GDM1 (cell line): ENCODE measurements around the gene STK35.

Experiments used
- DNase-seq: peaks from one replicate; lab custom pipeline; 2025; lab: John Stamatoyannopoulos, UW

Gene STK35

DNA sequence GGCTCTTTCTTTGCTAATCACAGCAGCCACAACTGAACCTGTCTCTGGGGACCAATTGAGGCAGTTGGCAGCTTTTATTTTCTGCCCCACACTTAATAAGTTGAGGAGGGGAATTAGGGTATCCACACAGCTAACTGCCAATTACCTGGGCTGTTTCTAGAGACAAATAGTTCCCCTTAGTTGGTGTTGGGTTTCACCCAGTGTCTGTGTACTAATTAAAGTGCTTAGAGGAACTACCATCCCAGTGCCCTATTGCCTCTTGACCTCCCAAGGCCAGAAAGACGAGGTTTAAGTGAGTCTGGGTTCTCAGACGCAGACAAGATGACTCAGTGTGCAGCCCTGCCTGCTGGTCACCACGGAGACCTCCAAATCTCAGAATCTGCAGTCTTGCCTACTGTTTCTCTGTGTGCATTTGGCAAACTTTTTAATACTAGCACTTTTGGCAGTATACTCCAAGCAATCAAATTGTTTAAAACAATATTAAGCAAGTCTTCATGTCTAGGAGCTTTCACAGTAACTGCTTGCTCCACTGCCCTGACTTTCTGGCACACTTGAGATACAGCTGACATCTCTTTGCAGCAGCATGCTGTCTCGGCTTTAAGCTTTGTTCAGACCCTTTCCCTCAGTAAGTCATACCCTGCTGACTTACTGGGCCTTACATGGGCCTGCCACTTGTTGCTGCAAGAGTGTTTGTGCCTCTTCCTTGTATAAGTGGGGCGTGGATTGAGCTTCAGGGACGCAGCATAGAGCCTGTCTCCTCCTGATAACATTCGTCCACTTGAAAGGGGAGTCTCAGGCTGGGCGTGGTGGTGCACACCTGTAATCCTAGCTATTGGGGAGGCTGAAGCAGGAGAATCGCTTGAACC, 31.9 kb downstream of the STK35 start:
- no peak for DNase-seq

DNA sequence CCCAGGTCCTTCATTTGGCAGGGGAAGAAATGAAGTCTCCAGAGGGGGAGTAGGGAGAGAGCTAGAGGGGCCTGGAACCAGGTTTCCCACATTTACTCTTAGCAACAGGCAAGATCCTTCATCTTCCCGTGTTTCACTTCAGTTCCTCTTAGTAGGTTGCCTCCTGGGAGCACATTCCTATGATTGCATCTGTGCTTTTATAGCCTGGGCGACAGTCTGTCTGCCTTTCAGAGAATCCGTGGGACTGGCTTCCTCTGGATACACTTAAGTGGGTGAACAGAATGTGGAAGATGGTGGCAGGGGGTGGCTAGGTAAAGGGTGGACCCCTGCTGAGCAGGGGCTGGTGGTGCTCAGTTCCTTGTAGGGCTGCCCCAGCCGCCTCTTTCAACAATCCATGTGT, 33.4 kb downstream of the STK35 start:
- DNase-seq: no peak

DNA sequence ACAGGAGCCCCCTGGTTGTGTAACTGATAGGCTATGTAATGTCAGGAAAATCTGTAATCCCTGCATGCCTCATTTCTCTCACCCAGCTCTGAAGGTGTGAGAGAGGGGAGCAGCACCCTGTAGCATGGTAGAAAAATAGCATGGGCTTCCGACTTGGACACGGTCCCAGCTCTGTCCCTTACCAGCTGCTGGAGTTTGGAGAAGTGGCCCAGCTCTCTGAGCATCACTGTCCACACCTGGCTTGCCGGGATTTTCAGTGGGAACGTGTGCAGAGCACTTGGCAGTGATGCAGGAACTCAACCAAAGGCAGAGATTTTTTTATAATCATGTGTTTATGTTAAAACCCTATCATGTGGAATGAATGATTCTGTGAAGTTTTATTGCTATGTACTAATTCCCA, 34.6 kb downstream of the STK35 start:
- no peak for DNase-seq

DNA sequence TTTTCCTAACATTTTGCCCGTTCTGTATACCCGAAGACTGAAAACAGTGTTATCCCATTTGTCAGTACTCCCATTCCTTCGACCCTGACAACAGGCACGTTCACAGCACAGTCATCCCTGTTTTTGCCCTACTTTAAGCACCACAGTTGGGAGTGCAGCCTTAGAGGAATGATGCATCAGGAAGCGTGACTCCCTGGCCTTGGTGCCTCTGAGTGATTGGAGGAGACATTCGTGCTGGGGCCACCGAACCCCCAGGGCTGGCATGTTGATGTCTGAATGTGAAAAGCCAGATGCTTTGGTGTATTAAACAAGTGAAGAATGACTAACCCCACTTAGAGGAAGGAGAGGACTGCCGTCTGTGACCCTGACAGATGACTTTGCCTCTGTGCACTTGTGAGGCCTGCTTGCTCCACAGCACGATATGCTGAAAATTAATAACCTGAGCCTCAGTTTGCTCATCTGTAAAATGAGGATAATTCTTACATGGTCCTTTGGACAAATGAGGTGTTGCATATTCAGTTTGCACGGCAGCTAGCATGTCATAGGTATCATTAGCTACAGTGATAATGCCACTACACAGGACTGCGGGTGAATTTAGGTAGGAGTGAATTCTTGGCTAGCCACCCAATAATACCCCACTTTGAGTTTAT, 36.0 kb downstream of the STK35 start:
- DNase-seq: no peak

DNA sequence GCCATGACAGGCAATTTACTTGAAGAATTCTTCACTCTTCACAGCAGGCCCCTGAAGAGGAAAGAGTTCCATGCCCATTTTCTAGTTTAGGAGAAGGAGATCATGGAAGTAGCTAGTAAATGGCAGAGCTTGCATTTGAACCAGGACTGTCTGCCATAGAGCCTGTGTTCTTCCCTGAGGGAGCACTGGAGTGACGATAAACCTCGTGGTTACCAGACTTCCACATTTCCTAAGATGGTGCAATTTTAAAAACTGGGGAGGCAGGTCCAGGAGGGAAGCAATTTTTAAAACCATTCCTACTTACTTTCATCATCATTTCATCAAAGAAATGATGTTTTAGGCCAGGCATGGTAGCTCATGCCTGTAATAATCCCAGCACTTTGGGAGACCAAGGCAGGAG, 36.8 kb downstream of the STK35 start:
- no peak for DNase-seq

DNA sequence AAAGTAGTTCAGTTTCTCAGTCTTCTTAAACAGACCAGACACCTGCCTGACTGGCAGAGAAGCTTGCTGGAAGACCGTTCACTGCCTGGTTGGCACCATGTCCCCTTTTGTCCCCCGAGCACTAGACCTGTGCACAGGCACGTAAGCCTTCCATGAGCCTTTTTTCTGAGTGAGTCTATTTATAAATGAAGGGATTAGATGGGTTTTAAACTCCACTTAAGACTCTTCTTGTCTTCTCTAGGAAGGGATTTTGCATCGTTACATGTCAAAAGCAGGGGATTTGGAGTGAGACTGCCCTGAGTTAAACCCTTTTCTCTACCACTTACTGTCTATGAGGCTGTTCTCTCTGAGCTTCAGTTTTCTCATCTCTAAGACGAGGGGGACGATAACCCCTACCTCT, 37.6 kb downstream of the STK35 start:
- no peak for DNase-seq

DNA sequence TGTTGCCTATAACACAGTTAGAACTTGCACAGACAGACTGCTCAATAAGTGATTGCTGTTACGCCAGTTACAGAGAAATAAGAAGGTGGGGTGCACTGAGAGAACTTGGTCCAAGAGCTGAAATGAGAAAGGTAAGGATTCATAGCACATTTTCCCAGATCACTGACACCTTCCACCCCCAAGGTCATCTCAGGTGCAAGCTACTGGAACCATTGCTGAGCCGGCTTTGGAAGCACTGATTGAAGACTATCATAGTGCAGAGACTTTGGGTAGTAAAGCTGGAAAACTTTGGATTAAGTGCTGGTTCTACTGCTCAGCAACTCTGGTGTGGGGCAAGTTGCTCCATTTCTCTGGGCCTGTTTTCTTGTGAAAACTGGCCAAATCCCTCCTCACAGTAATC, 38.1 kb downstream of the STK35 start:
- DNase-seq: no peak

DNA sequence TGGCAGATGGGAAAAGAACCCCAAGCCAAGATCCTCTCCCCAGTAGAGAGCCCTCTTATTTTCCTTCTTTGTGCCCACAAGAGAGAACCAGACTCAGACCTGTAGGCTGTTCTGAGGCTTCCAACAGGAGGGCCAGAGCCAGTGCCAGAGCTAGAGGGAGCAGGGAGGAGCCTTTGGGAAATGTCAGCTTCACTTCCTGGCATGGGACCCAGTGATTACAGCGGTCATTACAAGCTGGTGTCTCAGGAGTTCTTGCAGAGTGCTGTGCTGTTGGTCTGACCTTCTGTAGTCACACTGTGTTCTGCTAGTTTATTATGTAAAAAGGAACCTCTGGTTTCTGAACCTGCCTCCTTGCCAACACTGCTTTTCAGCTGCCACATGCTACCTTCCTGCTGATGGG, 38.9 kb downstream of the STK35 start:
- no peak for DNase-seq

DNA sequence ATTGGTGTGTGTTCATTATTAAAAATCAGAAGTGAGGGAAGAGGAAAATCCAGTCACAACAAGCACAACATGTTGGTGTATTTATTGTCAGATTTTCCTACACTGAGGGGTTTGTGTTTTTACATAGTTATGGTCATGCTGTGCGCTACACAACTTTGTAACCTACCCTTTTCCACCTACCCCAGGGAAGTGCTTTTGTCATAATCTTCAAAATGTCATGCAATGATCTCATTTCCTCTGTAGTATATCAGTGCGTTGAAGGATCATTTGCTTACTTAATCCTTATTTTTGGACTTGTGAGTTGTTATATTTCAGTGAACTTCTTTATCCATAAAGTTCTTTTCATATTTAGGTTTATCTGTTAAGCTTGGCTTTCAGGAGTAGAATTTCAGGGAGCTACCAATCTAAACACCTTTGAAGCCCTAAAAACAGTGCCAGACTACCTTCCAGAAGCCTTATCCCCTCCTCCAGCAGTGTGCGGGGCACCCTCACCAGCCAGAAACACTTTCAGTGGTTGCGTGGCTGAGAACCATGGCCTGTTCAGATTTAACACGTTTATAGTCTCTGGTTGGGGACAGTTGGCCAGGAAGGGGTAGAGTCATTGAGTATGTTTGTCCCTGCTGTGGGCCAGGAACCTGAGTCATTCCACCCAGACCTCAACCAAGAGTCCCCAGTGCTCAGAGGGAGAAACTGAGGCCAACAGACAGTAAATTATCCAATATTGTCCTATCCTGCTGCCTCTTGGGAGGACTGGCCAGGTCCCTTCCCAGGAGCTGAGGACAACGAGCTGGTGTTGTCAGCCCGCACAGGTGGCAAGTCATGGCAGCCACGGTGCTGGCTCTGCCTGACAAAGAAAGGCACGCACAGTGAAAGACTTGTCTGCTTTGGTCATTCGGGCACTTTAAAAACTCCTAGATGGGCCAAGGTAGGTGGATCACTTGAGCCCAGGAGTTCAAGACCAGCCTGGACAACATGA, 40.3 kb downstream of the STK35 start:
- DNase-seq: no peak

DNA sequence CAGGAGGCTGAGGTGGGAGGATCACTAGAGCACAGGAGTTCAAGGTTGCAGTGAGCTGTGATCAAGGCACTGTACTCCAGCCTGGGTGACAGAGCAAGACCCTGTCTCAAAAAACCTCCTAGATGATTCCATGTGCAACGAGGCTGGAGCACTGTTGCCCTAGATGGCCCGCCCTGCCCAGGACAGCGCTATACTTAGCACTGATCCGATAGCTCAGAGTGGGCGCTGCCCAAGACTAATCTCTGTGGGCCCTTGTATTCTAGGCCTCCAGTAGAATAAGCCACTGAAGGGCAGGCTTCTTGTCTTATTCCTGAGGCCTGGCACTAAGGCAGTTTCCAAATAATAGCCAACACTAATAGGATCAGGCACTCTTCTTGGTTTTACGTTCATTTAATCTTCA, 41.0 kb downstream of the STK35 start:
- no peak for DNase-seq

DNA sequence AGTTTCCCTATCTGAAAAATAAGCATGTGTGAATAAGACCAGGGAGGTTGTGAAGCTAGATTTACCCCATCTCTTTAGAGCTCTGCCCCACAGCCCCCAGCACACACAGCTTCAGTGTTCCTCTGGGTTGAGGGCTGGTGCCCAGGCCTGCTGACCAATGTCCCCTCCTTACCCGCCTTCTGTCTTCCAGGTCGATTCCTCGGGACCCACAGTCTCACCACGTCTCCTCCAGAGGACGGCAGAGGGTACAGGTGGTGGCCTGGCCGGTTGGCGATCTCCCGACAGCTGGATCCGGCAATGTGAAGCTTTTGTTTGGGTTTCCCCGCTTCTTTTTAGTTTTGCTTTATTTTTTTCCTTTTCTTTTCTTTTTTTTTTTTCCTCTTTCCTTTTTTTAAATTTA, 42.0 kb downstream of the STK35 start:
- DNase-seq: no peak

DNA sequence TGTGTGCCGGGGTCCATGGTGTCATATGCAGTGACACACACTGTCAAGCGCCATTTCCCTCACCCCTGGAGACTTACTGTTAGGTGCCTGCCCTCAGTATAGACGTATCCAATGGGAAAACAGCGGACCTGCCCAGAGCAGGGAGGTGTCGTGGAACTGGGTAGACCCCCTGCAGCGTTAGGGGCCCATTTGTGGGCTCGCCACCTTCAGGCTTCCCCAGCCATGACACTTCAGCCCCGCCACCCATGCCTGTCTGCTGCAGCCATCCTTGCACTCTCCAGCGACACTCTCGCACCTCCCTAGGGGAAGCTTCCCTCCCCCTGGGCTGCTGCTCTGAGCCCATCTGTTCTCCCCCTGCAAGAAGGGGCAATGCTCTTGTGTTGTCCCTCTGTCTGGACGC, 43.2 kb downstream of the STK35 start:
- DNase-seq: no peak

DNA sequence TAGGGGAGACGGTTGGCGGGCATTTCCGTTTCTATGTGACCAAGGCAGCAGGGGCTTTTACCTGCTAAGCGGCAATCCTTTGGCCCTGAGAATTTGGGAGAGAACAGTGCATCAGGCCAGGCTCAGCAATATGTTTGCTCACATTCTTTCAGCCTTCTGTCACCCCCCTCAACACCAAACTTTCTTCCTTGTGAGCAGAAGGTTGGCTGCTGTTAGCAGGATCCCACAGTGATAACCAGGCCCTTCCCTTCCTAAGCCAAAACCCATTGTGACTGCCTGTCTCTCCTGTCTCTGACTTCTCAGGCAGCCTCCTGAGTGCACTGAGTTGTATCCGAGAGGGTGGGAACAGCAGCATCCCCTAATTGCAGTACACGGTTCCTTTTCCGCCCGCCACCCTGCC, 43.7 kb downstream of the STK35 start:
- no peak for DNase-seq

DNA sequence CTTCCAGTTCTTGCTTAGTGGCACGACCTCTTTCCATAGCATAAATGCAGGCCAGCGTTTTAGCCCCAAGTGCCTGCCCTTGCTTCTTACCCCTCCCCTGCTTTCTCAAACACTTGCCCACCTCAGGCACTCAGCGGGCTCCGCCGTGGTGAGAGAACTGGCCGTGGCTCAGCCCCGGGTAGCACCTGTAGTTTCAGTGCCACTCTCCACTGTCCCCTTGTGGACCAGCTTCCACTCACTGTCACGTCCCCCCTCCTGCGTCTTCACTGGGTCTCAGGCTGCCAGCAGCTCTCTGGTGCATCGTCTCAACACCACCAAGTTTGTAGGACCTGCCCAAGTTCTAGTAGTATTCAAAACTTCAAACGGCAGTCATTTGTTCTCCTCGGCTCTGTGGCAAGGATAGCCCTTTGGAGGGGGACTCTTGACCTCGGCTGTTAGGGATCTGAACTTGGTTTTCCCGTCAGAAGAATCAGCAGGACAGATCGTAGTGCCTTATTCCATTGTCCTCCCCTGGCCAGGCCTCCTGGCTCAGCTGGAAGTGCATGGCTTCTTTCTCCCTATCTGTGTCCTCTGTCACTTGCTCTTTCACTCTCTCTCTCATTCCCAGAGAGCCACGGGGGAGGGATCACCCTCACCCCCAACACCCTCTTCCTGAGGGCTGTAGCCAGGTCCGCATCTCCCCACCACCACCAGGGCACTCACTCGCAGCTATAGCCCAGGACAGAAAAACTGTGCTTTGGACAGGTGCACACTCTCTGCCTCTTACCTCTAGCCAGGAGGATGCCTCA, 44.6 kb downstream of the STK35 start:
- no peak for DNase-seq

DNA sequence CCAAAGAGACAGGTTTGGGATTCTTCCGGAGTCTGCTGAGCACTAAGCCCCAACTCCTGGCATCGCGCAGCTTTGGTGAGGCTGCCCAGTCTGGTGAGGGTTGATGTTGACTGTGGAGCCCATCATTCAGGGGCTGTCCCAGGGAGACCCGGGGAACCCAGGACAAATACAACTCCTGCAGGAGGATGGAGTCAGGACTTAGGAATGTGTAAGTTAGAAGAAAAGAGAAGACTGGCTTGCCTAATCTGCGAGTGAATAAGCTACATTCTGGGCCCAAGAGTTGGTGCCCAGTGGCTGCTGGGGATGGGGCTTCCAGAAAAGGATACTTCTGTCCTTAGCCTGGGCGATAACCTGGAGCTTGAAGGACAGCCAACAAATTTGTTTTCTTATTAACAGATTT, 47.9 kb downstream of the STK35 start:
- no peak for DNase-seq

DNA sequence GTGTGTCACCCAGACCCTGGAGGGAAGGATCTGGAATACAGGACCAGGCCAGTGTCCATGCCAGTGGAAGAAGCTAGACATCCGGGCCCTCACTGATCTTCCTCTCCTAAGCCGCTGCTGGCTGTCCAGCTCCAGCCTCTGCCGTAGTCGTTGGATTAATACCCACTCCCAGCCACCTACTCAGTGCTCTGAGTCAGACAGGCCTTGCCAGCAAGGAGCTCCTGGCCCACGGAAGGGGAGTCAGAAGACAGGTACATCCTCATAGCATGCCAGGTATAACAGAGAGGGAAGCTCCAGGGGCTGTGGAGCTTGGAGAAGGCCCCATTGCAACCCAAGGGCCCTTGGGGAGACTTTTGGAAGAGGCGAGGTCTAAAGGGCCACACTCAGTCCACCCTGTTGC, 49.0 kb downstream of the STK35 start:
- DNase-seq: no peak

DNA sequence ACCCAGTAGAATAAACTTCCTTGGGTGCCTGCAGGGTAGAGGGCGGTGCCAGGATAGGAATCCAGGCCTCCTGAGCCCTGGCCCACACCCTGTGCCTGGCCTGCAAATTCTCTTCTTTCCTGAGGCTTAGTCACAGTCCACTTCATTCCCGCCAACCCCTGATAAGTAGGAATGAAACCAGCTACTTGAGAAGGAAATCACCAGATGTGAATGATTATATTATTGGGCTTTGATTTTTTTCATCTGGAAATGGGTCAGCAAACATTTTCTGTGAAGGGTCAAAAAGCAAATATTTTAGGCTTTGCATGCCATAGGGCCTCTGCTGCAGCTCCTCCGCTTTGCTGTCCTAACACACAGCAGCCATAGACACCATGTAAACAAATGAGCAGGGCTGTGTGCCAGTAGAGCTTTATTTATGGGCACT, 50.2 kb downstream of the STK35 start:
- DNase-seq: no peak

DNA sequence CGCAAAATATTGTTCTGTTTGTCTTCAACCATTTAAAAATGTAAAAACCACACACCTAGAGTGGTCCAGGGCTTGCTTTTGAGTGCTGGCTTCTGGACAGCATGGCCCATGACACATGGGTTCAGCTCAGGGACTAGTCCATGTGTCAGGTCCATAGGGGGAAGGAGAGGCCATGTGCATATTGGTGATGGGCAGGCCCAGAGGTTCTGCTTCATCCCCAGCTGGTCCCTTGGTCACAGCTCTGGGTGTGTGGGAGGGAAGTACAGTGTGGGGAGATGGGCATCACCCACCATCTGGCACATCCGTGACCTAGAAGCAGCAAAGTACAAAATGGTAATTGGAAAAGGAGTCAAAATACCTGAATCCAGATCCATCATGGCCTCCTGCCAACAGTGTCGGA, 50.7 kb downstream of the STK35 start:
- no peak for DNase-seq

DNA sequence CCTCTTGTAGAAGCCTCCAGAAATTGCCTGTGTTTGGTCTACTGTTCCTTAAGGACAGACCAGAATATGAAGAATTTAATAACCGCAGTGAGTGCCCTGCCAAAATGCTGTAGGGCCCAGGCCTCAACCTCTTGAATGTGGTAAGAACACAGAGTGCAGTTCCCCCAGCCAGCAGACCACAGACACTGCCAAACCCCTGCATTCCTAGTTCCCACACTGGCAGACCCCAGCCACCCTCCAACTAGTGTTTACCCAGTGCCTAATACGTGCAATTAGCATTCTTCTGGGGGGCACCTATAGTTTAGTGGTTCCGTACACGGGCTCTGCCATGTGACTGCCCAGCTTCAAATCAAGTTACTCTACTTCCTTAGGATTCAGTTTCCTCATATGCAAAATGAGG, 51.7 kb downstream of the STK35 start:
- no peak for DNase-seq

DNA sequence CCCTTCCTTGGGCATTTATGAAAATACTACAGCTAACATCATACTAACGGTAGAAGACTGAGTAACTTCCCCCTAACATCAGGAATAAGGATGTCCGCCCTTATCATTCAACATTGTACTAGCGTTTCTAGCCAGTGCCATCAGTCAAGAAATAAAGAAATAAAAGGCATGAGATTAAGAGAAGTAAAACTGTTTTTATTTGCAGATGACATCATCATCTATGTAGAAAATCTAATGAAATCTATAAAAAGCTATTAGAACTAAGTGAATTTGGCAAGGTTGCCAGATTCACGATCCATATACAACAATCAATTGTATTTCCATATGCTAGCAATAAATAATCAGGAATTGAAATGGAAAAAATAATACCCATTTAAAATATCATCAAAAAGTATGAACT, 54.6 kb downstream of the STK35 start:
- DNase-seq: no peak

DNA sequence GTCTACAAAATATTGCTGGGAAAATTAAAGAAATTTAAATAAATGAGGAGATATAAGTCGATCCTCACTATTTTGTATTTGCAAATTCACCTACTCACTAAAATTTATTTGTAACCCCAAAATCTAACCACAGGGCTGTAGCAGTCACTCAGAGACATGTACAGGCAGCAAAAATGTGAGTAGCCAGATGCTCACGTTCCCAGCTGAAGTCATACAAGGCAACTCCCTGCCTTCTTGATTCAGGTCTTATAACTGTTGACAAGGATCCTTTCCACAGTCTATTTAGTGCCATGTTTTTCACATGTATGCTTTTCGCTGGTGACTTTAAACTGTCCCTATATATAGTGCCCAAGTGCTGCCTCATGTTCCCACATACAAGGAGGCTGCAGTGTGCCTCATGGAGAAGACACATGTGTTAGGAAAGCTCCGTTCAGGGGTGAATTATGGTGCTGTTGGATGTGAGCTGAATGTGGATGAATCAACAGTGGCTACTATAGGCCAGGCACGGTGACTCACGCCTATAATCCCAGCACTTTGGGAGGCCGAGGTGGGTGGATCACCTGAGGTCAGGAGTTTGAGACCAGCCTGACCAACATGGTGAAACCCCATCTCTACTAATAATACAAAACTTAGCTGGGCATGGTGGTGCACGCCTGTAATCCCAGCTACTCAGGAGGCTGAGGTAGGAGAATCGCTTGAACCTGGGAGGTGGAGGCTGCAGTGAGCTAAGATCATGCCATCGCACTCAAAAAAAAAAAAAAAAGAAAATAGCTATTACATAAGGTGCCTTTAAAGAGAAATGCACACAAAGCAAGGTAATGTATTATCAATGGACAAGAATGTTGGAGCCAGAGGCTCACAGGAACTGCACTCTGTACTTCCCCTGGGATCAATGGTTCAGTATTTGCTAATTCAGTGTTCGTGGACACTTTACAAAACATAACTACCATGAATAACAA, 55.3 kb downstream of the STK35 start:
- no peak for DNase-seq
